ENCODE results near the gene SIGLEC6.
"Not testable (repeated sequence)": the region's sequence is repeated elsewhere in the genome, so short reads cannot be mapped to it uniquely, and the experiment has no call there.

DNA sequence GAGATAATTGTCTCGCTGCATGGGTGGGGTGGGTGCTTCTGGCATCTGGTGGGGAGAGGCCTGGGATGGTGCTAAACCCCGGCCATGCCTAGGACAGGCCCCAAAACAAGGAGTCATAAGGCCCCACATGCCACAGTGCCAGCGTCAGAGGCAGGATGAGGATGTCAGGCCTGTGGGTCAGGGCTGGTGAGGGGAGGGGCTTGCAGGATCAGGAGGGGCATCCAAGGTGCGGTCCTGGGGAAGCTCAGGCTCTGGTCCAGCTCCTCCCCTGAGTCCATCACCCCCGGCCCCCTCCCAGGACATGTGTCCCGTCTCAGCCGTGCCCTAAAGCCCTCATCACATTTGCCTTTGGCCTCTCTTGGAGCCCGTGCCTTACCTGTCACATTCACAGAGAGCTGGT lies 30.5 kb downstream of the SIGLEC6 start:
- not testable (repeated sequence) for TF ChIP-seq CTCF (IDR thresholded peaks at IDR 0.05 in 8 of 11, conservative IDR thresholded peaks at IDR 0.05 in 3 of 11); POLR2A (IDR thresholded peaks at IDR 0.05)
